NCI-H2029 treated with DMSO at 0.1 percent for 48 hours (cell line): ENCODE results near the gene NSMF.
"Not testable (repeated sequence)": the region's sequence is repeated elsewhere in the genome, so short reads cannot be mapped to it uniquely, and the experiment has no call there.

Source experiments
- DNase-seq: peaks from one replicate; lab custom pipeline; 2025; lab: John Stamatoyannopoulos, UW

Gene NSMF

DNA sequence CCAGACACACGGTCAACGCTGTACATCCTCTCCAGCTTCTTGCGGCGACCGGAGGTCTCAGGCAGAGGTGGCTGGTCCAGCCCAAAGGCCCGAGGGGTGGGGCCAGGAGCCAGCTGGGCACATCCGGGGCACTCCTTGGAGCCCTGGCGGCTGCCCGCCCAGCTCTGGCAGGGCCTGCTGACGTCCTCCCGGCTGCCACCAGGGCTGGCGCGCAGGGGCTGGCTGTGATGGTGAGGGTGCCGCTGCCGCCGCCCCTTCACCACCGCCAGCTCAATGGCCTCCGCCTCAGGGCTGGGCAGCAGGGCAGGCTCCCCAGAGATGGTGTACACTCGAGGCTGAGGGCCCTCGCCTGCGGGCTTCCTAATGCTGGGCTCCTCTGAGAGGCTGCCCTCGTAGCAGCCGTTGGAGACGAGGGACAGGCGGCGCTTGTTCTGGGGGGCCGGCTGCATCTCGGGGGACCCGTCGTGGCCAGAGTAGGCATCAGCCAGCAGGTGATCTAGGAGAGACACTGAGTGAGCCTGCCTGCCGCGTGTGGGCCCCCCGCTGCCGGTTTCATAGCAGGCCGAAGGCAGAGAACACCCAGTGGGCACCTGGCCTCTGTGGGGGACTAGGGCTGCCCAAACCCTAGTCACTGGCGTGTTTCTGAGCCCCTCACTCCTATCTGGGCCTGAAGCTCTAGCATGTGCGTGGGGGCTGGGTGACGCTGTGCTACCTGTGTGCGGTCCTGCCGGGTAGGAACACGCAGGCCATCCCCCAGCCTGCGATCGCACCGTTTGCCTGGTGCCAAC, 1.5 kb downstream of the NSMF start:
- no peak for DNase-seq

DNA sequence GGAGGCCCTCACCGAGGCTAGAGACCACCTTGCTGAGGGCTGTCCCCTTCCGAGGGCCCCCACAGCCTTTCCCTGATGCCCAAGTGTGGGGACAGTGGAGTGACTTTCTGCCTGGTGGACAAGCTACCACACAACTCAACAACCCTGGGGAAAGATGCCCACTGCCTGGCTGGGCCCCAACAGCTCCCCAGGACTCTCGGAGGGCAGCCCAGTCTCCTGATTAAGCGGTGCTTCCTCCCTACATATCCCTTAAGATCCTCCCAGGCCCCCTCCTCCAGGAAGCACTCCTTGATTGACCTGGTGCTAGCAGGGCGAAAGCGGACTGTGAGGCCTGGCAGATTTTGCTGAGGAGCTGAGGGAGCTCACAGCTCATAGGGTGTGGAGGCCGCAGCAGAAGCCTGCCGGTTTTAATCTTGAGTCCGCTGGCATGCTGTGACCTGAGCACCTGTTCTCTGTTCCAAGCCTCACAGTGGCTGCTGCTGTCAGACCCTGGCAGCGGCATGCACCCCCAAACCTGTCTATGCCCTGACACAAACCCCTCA, 2.2 kb downstream of the NSMF start:
- DNase-seq, result no peak

DNA sequence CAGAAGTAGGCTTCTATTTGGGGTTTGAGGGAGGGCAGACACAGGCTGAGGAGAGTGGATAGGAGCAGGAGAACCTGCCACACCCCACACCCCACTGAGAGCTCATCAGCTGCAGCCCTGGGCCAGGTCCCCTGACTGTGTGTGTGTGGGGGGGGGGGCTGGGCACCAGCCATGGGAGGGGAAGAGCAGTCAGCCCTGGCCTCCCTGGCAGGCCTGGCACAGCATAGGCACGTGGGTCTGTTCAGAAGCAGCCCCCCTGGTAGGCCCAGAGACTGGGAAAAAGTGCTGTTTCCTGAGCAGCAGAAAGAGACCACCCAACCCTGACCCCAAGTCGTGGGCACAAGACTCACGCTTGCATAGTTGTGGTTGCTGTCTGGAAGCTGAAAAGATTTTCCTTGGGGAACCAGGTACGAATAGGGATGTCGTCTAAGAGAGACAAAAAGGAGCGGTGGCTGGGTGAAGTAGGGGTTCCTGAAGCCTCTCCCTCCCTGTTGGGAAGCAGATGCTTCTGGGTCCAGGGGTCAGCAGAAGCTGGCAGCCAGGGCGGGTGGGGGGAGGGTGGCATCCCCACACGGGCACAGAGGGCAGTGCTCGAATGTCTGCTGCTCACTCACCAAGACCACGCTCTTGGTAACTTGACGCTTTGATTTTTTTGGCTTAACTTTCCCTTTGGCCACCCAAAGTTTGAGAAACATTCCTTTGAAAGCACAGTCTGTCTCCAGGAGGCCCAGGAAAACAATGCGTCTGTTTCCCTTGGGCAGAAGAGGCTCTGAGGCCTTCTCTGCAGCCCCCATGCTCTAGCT, 2.9 kb downstream of the NSMF start:
- DNase-seq, result no peak

DNA sequence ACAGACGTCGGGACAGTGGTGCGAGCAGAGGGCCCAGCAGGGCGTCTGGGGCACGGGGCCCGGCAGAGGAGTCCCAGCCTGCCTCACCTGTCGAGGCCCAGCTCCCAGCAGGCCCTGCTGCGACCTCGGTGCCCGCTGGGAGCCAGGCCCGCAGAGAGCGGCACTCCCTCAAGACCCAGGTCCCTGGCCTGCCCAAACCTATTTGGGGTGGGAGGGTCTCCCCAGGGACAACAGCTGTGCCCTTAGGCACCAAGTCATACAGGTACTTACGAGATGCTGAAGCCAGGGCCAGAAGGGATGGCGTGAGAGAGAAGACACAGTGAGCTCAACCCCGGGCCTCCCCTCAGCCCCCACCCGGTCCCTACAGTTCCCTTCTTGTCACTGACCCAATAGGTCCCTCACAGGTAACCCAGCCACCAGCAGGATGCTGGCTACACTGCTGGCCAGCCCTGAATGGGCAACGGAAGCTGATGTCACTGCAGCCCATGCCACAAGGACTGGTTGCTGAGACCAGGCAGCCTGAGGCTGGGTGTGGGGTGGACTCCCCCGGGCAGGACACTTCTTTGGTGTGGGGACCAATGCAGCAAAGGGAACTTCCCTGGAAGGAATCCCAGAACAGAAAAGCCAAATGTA, 3.7 kb downstream of the NSMF start:
- DNase-seq, result no peak

DNA sequence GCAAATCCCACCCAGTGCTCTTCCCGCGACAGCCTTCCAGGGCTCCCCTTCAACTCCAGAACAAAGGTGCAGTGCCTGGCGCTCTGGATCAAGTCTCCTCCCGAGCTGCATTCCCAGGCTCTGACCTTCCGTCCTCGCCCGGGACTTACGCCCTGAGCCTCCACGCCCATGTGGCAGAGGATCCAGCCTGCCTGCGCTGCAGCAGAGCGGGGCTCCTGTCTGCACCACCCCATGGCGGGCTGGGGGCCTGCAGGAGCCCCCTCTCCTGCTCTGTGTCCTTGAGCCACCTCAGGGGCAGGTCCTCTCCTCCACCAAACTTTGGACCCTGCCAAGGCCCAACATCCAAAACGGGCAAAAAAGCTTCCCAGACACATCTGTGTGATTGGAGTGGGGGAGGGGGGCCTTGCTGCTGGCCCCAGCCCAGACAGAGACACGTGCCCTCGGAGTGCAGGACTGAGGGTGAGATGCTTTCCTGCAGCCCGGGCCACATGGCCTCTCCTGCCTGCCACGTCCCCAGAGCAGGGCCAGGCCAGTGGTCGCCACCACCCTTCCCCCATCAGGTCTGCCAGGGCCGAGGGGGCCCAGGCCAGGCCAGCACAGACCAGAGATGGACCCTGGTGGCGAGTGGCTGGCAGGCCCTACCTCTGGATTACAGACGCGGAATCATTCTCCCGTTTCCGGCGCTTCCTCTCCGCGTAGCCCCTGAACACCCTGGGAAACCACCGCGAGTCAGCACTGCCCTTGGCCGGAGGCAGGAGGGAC, 4.4 kb downstream of the NSMF start:
- no peak for DNase-seq

DNA sequence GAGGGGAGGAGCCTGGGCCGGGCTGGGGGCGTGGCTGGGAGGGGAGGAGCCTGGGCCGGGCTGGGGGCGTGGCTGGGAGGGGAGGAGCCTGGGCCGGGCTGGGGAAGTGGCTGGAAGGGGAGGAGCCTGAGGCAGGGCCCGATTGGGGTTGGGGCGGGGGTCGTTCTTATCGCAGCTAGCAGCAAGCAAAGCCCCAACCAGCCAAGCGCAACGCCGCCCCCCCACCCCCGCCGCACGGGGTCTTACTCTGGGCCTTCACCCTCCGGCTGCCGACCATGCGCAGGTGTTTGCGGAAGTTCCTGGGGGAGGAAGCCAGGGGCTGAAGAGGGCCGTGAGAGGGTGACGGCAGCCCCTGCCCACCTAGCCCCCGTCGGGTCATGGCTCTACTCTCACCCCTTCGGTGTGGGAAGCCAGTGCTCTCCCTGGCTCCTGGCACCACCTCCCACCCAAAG, 5.0 kb downstream of the NSMF start:
- no peak for DNase-seq

DNA sequence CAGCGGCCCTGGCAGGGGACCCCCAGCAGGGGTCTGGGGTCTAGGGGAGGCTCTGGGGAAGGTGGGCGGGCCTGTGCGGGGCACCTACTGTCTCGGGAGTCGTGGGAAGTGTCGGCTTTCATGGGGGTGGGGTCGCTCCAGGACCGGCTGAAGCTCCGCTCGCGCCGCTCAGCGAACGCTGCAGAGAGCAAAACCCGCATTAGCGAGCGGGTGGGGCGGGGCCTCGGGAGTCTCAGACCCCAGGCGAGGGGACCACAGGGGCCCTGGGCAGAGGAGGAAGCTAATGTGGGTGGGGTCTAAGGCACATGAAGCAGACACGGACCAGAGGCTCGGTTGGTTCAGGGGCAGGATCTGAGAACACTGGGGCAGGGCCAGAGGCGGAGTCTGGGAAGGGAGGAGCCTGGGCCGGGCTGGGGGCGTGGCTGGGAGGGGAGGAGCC, 5.5 kb downstream of the NSMF start:
- peak; percentile 11 for DNase-seq

DNA sequence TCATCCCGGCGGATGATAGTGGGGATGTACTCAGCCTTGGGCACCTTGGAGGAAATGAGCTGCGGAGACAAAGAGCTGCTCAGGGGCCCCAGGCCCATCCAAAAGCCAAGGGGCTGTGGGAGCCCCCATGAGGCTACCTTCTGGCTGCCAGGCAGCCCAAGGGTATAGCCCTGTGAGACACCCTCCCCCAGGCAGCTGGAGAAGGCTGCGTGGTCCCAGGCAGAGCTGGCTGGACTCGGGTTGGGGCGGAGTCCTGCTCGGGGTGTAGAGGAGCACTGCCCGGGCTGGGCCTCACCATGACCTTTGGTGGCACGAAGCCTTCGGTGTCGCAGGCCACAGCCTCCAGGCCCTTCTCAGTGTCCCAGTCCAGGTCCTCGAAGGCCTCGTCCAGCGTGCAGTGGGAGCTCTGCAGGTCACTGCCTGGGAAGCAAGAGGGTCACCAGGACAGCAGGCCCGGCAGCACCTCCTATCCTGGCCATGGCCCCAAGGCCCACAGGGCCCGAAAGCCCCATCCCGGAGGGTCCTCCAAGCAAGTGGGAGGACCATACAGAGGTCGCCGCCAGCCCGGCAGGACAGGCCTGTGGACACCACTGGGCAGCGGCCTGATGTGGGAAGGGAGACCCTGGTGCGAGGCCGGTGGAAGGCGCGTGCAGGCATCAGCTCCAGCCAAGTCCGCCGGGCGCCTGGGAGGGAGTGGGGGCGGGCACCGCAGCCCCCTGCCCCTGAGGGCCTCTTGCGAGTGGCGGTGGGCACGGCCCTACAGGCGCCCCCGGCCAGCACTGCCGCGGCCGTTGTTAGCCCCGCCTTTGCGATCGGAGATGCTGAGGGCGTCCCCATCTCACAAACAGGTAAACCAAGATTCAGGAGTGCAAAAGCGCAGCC, 6.1 kb downstream of the NSMF start:
- DNase-seq, result no peak

DNA sequence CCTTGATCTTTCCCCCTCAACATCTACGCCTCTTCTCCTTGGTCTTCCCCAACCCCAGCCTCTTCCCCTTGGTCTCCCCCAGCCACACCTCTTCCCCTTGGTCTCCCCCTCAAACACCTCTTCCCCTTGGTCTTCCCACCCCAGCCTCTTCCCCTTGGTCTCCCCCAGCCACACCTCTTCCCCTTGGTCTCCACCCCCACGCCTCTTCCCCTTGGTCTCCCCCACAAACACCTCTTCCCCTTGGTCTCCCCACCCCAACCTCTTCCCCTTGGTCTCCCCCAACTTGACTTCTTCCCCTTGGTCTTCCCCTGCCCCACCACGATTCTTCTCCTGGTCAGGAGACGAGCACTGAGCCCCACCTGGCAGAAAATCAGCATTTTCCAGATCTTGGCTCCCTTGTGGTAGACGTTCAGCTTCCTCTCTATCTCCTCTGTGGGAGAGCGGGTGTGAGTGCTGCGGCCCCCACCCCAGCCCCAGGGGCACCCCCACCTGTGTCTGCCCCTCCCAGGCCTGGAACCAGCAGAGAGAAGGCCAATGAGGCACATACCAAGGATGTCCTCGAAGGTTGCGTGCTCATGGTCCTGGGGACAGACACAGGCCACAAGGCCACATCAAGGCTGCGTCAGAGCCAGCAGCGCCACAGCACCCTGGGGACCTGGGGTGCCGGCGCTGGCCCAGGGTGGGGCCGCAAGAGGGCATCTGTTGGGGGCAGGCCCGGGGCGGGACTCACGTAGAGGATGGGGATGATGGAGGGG, 7.0 kb downstream of the NSMF start:
- no peak for DNase-seq

DNA sequence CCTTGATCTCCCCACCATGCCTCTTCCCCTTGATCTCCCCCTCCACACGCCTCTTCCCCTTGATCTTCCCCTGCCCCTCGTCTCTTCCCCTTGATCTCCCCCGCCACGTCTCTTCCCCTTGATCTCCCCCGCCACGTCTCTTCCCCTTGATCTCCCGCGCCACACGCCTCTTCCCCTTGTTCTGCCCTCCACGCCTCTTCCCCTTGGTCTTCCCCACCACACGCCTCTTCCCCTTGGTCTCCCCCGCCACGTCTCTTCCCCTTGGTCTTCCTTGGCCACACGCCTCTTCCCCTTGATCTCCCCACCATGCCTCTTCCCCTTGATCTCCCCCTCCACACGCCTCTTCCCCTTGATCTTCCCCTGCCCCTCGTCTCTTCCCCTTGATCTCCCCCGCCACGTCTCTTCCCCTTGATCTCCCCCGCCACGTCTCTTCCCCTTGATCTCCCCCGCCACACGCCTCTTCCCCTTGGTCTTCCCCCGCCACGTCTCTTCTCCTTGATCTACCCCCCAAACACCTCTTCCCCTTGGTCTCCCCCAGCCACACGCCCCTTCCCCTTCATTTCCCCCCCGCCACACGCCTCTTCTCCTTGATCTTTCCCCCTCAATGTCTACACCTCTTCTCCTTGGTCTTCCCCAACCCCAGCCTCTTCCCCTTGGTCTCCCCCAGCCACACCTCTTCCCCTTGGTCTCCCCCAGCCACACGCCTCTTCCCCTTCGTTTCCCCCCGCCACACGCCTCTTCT, 7.7 kb downstream of the NSMF start:
- not testable (repeated sequence) for DNase-seq

DNA sequence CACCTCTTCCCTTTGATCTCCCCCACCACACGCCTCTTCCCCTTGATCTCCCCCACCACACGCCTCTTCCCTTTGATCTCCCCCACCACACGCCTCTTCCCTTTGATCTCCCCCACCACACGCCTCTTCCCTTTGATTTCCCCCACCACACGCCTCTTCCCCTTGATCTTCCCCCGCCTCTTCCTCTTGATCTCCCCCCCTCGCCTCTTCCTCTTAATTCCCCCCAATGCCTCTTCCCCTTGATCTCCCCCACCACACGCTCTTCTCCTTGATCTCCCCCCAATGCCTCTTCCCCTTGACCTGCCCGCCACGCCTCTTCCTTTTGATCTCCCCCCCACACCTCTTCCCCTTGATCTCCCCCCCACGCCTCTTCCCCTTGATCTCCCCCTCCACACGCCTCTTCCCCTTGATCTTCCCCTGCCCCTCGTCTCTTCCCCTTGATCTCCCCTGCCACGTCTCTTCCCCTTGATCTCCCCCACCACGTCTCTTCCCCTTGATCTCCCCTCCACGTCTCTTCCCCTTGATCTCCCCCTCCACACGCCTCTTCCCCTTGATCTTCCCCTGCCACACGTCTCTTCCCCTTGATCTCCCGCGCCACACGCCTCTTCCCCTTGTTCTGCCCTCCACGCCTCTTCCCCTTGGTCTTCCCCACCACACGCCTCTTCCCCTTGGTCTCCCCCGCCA, 8.5 kb downstream of the NSMF start:
- not testable (repeated sequence) for DNase-seq

DNA sequence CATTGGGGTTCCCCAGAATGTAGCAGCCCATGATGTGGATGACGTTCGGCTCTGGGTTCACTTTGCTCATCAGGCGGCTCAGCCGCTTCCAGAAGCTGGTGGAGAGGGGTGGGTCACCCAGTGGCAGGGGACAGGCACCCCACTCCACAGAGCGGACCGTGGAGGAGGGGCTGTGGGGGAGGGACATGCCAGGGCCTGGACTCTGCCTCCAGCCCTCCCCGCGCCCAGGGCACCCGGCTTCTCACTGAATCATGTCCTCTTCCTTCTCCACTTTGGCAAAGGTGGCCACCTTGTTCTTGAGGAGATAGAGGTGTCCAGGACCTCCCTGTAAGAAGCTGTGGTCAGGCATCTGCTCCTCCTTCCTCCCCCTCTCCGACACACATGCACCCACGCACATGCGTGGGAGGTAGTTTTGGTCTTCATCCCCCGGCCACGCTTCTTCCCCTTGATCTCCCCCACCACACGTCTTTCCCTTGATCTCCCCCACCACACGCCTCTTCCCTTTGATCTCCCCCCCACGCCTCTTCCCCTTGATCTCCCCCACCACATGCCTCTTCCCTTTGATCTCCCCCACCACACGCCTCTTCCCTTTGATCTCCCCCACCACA, 9.1 kb downstream of the NSMF start:
- no peak for DNase-seq

DNA sequence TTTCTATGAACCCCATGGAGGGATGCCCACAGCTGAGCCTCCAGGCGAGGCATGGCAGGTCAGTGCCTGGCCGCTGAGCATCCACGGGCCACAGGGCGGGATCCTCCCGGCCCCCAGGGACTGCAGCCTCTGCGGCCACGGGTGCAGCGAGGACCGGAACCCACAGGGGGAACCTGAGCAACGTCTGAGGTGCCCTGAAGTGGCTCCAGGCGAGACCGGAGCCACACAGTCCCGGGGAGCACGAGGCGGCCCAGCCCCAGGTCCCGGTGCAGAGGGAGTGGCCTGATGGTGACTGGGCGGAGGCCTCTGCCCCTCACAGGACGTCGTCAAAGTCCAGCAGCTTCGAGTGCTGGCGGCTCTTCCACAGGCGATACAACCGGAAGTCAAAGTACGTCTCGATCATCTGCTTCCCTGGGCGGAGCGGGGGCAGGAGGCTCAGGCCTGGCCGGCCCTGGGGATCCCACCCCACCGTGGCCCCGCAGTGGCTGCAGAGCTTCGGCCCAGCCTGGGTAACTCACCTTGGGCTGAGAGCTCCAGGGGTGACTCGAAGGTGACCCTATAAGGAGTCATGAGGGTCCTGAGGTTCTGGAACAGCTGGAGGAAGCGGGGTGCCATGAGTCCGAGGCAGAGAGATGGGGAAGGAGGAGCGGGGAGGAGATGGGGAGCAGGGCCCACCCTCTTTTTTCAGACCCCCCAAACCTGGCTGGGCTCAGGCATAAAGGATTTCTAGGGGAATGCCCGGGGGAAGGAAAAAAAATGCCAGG, 9.9 kb downstream of the NSMF start:
- no peak for DNase-seq

DNA sequence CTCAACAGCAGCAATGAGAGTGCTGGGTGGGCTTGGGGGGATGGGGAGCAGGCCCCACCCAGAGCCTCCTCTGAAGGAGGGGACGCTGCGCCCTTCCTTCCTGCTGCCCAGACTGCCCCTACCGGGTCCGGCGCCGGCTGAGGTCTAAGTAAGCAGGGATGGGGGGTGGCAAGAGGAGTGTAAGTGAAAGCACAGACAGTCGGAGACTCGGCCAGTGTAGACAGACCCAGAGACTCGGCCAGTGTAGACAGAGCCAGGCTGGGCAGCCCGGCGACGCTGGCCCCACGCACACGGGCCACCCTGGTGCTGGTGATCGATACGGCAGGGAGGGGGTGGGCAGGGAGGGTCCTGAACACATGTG, 10.6 kb downstream of the NSMF start:
- no peak for DNase-seq

DNA sequence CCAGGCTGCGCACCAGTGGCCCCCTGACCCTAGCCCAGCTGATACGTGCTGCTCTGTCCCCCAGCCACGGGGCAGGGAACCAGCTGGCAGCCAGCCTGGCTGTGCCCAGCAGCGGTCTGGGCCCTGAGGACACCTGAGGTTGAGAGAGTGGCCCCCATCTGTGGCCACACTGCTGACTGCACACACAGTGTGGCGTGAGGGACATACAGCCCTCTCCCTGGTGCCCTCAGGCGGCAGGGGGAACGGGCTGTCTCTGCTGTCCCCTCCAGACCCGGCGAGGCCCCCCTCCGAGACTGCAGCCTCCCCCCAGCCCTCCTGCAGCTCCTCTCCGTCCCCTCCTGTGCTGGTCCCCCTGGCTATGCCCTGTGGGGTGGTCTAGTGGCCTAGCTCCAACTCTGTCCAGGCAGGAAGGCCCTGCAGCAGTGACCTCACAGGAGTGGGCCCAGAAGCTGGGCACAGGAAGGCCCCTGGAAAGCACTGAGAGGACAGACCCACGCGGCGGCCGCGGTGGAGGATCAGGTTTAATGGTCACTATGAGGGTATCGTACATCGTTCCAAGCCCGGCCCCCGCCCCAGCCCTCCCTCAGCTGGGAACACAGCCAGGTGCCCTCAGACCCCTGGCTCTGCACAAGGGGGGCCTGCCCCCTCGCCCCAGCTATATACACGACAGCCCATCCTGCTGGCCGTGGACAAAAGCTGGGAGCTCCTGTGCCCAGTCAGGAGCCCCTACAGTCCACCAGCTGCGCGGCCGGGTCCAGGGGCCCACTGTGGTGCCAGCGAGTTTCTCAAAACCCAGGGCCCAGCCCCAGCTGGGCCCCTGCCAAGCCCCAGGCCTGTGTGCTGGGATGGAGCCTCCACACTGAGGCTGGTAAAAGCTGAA, 11.2 kb downstream of the NSMF start:
- DNase-seq, result no peak

DNA sequence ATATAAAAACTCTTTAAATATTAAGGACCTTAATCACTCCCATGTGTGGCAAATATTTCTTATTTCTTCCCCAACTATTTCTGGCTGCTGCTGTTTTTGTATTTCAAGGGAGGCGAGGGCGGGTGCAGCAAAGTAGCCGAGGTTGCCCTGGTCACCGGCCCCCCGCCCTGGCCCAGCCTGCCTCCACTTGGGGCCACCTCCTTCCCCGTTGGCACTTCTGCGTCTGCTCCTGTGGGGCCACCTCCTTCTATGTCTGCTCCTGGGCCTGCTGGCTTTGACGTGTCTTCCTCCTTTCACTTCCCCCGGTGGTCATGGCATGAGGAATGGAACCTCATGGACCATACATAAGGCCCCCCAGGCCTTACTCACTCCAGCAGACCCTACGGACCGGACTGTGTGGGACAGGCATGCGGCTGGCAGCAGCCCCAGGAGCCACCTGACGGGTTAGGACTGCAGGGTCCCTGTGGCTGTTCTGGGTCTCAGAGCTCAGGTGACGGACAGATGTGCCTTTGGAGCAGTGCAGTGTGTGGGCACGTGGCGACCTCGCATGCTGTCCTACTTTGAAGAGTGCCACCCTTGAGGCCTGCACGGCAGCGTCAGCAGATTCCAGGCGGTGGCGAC, 12.2 kb downstream of the NSMF start:
- DNase-seq, result no peak
